Measurements from ENCODE around the gene CNTN5. TPM values are rescaled to one million over a fixed set of nuclear protein-coding genes. Genes with fewer than 3 reads are reported as not detected.

Gene CNTN5
- total RNA-seq, 1 experiment from 2014 or later = not detected

GRCh38 chr11:99489581-99489980, 468.8 kb downstream of the CNTN5 start:
- Histone ChIP-seq H2AFZ (ENCODE audit: low read length) (no peak overlapping the region), H3K79me2 (ENCODE audit: insufficient read depth, low read length) (no peaks in the 10 kb centered on the region), H2BK15ac (ENCODE audit: low read depth, low read length) (no peak overlapping the region), H3K79me1 (ENCODE audit: insufficient read depth, low read depth, low read length, poor library complexity, severe bottlenecking) (no peaks in the 10 kb centered on the region), H4K91ac (ENCODE audit: insufficient read length, low read depth, low read length) (no peak overlapping the region), H3K18ac (ENCODE audit: insufficient read length, low read depth, low read length) (no peak overlapping the region), H3K4me2 (ENCODE audit: insufficient read depth, insufficient read length, low read length) (no peak overlapping the region), H3K9me3 (ENCODE audit: control insufficient read depth, low read depth, low read length) (no peaks in the 10 kb centered on the region), H2BK120ac (ENCODE audit: low read depth, low read length, poor library complexity, severe bottlenecking) (no peak overlapping the region), H4K20me1 (ENCODE audit: control insufficient read depth, insufficient read depth, insufficient read length) (no peaks in the 10 kb centered on the region), H4K5ac (ENCODE audit: insufficient read length, low read depth, low read length) (no peak overlapping the region), H3K23ac (ENCODE audit: insufficient read length, low read depth, low read length) (no peak overlapping the region), H2AK5ac (ENCODE audit: insufficient read length, low read length) (no peak overlapping the region), H2BK20ac (ENCODE audit: low read depth, low read length, poor library complexity, severe bottlenecking) (no peak overlapping the region), H3K4ac (ENCODE audit: low read depth, low read length) (no peak overlapping the region), H3K23me2 (ENCODE audit: insufficient read length, low read depth, low read length, poor library complexity, severe bottlenecking) (no peaks in the 10 kb centered on the region), H3K4me1 (ENCODE audit: insufficient read depth, low read length) (no peaks in the 10 kb centered on the region), H2BK12ac (ENCODE audit: insufficient read length, low read depth, low read length) (no peak overlapping the region), H3K27ac (ENCODE audit: insufficient read length, low read depth, low read length) (no peak overlapping the region), H3K14ac (ENCODE audit: insufficient read depth, low read length) (no peak overlapping the region), H2BK5ac (ENCODE audit: insufficient read length, low read length) (no peak overlapping the region), H4K8ac (replicated peaks; ENCODE audit: insufficient read length, low read depth, low read length) (no peak overlapping the region), H3K56ac (ENCODE audit: insufficient read length, low read depth, low read length) (no peak overlapping the region), H3K27me3 (ENCODE audit: insufficient read depth, low read length) (no peaks in the 10 kb centered on the region), H3K9ac (ENCODE audit: extremely low read depth, insufficient read length, low read length) (no peak overlapping the region), H3T11ph (ENCODE audit: low read length) (no peak overlapping the region)
- Mint-ChIP-seq H3K27ac (no peak overlapping the region), H3K4me3 (no peak overlapping the region), H3K27me3 (ENCODE audit: low read depth) (no peaks in the 10 kb centered on the region), H3K9me3 (no peaks in the 10 kb centered on the region), H3K36me3 (ENCODE audit: insufficient read depth in 1 of 3, low read depth in 3 of 3) (no peaks in the 10 kb centered on the region), H3K4me1 (peaks cover 0 to 4% of the 10 kb centered on the region in 2 experiments; a peak in 3 of 4 replicates)
- no CpG with 5 or more reads among the region's 1 CpG for WGBS (ENCODE audit: extremely low coverage, insufficient read length, low lambda C conversion rate)
- TF ChIP-seq CTCF (conservative IDR thresholded peaks at IDR 0.05) = no peak
- no peak for DNase-seq
